IMR-90 (cell line): ENCODE measurements around the gene SLC29A3.

ENCODE experiments used
- CEBPB ChIP-seq: IDR thresholded peaks from 2 replicates; pipeline ENCODE4 v1.6.1; 2012; ENCODE audit warnings: low read depth, low read length, improper control_type of control experiment
- CHD1 ChIP-seq: IDR thresholded peaks from 2 replicates; pipeline ENCODE4 v1.6.1; 2012; ENCODE audit warnings: low read depth, low read length, improper control_type of control experiment
- CTCF ChIP-seq: conservative IDR thresholded peaks from 2 replicates; pipeline ENCODE4 v1.5.1; 2012; ENCODE audit warnings: mild to moderate bottlenecking, low read depth, low read length, improper control_type of control experiment
- MAFK ChIP-seq: IDR thresholded peaks from 2 replicates; pipeline ENCODE4 v1.6.1; 2012; ENCODE audit warnings: low read depth, low read length, improper control_type of control experiment
- MXI1 ChIP-seq: IDR thresholded peaks from 2 replicates; pipeline ENCODE4 v1.6.1; 2012; ENCODE audit warnings: low read depth, mild to moderate bottlenecking, low read length, moderate library complexity, borderline replicate concordance
- NFE2L2 ChIP-seq: fragments of 150-350 bp; IDR thresholded peaks from 2 replicates; pipeline ENCODE4 v1.6.1; 2016; ENCODE audit warnings: low read depth, mild to moderate bottlenecking, low read length
- POLR2A ChIP-seq: IDR thresholded peaks from 2 replicates; pipeline ENCODE4 v1.6.1; 2012; ENCODE audit warnings: mild to moderate bottlenecking, low read depth, low read length
- RAD21 ChIP-seq: IDR thresholded peaks from 2 replicates; pipeline ENCODE4 v1.6.1; 2012; ENCODE audit warnings: low read length, improper control_type of control experiment
- RCOR1 ChIP-seq: IDR thresholded peaks from 2 replicates; pipeline ENCODE4 v1.6.1; 2012; ENCODE audit warnings: mild to moderate bottlenecking, low read length, improper control_type of control experiment; ENCODE audit not compliant: insufficient replicate concordance
- RFX5 ChIP-seq: IDR thresholded peaks from 2 replicates; pipeline ENCODE4 v1.8.0; 2012; ENCODE audit warnings: low read depth, mild to moderate bottlenecking, low read length, moderate library complexity
- TF ChIP-seq, protein P1 (sequence below): fragments of 150-350 bp; IDR thresholded peaks from 2 replicates; pipeline ENCODE4 v1.6.1; 2016; ENCODE audit warnings: low read depth, mild to moderate bottlenecking, low read length, moderate library complexity, borderline replicate concordance
- TF ChIP-seq, protein P2 (sequence below): fragments of 150-350 bp; IDR thresholded peaks from 2 replicates; pipeline ENCODE4 v1.6.1; 2017; ENCODE audit warnings: mild to moderate bottlenecking, antibody characterized with exemption, low read length, low read depth

GRCh38 chr10:71338728-71339495 is 19.9 kb downstream of the SLC29A3 start:
- TF ChIP-seq CTCF (no peak), CEBPB (no peak), CHD1 (no peak), NFE2L2 (no peak), MAFK (no peak), RCOR1 (no peak), POLR2A (no peak), RFX5 (no peak), MXI1 (no peak), RAD21 (no peak)
- TF ChIP-seq, protein P1, sequence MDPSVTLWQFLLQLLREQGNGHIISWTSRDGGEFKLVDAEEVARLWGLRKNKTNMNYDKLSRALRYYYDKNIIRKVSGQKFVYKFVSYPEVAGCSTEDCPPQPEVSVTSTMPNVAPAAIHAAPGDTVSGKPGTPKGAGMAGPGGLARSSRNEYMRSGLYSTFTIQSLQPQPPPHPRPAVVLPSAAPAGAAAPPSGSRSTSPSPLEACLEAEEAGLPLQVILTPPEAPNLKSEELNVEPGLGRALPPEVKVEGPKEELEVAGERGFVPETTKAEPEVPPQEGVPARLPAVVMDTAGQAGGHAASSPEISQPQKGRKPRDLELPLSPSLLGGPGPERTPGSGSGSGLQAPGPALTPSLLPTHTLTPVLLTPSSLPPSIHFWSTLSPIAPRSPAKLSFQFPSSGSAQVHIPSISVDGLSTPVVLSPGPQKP = no peak
- TF ChIP-seq, protein P2, sequence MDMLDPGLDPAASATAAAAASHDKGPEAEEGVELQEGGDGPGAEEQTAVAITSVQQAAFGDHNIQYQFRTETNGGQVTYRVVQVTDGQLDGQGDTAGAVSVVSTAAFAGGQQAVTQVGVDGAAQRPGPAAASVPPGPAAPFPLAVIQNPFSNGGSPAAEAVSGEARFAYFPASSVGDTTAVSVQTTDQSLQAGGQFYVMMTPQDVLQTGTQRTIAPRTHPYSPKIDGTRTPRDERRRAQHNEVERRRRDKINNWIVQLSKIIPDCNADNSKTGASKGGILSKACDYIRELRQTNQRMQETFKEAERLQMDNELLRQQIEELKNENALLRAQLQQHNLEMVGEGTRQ = no peak
